Measurements from ENCODE around the gene SND1.
A peak's percentile ranks its signal among the peaks of the same experiment; 100 is the strongest.
"Not testable (repeated sequence)": the region's sequence is repeated elsewhere in the genome, so short reads cannot be mapped to it uniquely, and the experiment has no call there.

The SND1 gene

DNA sequence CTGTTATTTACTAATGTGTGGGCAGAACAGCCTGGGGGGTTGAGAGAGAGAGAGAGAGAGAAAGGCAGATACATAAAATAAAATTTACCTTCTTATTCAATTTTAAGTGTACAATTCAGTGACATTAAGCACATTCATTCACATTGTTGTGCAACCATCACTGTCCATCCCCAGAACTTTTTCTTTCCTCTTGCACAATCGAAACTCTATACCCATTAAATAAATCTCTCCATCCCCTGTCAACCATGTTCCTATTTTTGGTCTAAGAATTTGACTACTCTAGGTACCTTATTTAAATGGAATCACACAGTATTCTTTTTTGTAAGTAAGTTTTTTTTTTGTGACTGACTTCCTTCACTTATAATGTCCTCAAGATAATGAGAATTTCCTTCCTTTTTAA, 181.6 kb downstream of the SND1 start:
- H3K9me3 Mint-ChIP-seq = peaks cover 18% of the 10 kb centered on the region
- no peak overlapping the region for H3K27ac Mint-ChIP-seq
- no peak for DNase-seq
- no peak overlapping the region for H3K4me3 Mint-ChIP-seq
- H3K27me3 Mint-ChIP-seq = no peaks in the 10 kb centered on the region
- H3K36me3 Mint-ChIP-seq (ENCODE audit: low read depth) = peaks cover 83% of the 10 kb centered on the region
- peaks cover 3% of the 10 kb centered on the region for H3K4me1 Mint-ChIP-seq (ENCODE audit: low read depth)

- H3K27ac Mint-ChIP-seq = no peak overlapping the region
- peaks cover 18% of the 10 kb centered on the region for H3K9me3 Mint-ChIP-seq
- no peaks in the 10 kb centered on the region for H3K27me3 Mint-ChIP-seq
- peaks cover 3% of the 10 kb centered on the region for H3K4me1 Mint-ChIP-seq (ENCODE audit: low read depth)
- no peak for DNase-seq
- H3K36me3 Mint-ChIP-seq (ENCODE audit: low read depth) = peaks cover 82% of the 10 kb centered on the region
- H3K4me3 Mint-ChIP-seq = no peak overlapping the region
Measured at GRCh38 chr7:127835679-127836078, 183.7 kb downstream of the SND1 start.

DNA sequence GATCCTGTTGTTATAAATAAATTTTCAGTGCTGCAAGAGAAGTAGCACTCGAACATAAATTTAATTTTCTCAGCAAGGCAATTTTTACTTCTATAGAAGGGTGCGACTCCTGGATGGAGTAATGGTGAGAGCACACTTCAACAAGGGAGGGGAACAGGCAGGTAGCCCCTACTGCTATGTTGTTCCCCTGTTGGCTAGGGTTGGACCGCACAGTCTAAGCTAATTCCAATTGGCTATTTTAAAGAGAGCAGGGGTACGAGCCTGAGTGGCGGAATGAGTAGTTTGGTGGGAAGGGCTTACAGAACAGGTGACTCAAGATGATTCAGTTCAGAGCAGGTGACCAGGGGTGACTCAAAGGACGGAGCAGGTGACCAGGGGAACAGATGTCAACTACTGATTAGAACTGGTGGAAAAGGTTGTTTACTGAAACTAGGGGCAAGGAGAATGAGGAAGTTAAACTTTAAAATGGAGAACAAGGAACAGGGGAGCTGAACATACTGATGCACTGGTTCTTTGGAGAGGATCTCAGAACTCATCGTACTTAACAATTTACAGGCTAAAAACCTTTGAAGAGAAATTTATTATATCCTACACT, 185.9 kb downstream of the SND1 start:
- not testable (repeated sequence) for H3K27me3 Mint-ChIP-seq

GRCh38 chr7:127838816-127839415, 186.9 kb downstream of the SND1 start:
- peaks cover 80% of the 10 kb centered on the region for H3K36me3 Mint-ChIP-seq (ENCODE audit: low read depth)
- no peaks in the 10 kb centered on the region for H3K27me3 Mint-ChIP-seq
- no peak overlapping the region for H3K27ac Mint-ChIP-seq
- peaks cover 18% of the 10 kb centered on the region for H3K9me3 Mint-ChIP-seq
- no peak for DNase-seq
- H3K4me3 Mint-ChIP-seq = no peak overlapping the region
- H3K4me1 Mint-ChIP-seq (ENCODE audit: low read depth) = peaks cover 9% of the 10 kb centered on the region

More for the DNA sequence above, 185.9 kb downstream of the SND1 start:
- not testable (repeated sequence) for H3K4me1 Mint-ChIP-seq (ENCODE audit: low read depth); DNase-seq; H3K4me3 Mint-ChIP-seq
- Mint-ChIP-seq H3K9me3 (peaks cover 18% of the 10 kb centered on the region), H3K27ac (peak overlapping the region; percentile 12), H3K36me3 (ENCODE audit: low read depth) (peaks cover 78% of the 10 kb centered on the region)

- Mint-ChIP-seq H3K27me3 (no peaks in the 10 kb centered on the region), H3K9me3 (peaks cover 14% of the 10 kb centered on the region), H3K4me3 (no peak overlapping the region), H3K27ac (no peak overlapping the region), H3K36me3 (ENCODE audit: low read depth) (peaks cover 80% of the 10 kb centered on the region), H3K4me1 (ENCODE audit: low read depth) (peaks cover 9% of the 10 kb centered on the region)
- DNase-seq = no peak
Measured at GRCh38 chr7:127840226-127840951, 188.4 kb downstream of the SND1 start.

DNA sequence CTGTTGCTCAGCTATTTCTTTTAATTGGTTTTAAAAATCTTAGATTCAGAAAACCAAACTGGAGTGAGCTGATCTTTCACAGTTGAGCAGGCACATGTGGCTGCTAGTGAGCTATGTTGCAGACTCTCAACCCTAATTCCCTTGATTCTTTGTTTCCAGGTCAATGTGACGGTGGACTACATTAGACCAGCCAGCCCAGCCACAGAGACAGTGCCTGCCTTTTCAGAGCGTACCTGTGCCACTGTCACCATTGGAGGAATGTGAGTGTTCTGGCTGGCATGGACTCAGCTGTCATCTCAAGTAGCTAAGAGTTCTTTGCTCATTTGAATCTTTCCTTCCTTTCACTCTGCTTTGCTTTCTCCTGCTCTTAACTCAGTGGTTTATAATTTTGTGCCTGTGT, 192.2 kb downstream of the SND1 start:
- Mint-ChIP-seq H3K27ac (no peak overlapping the region), H3K27me3 (no peaks in the 10 kb centered on the region), H3K4me3 (no peak overlapping the region), H3K9me3 (no peaks in the 10 kb centered on the region), H3K36me3 (ENCODE audit: low read depth) (peaks cover 83% of the 10 kb centered on the region), H3K4me1 (ENCODE audit: low read depth) (peaks cover 19% of the 10 kb centered on the region)
- no peak for DNase-seq

GRCh38 chr7:127844707-127845331, 192.8 kb downstream of the SND1 start:
- Mint-ChIP-seq H3K9me3 (no peaks in the 10 kb centered on the region), H3K27ac (no peak overlapping the region), H3K4me1 (ENCODE audit: low read depth) (peaks cover 26% of the 10 kb centered on the region), H3K4me3 (no peak overlapping the region), H3K36me3 (ENCODE audit: low read depth) (peaks cover 88% of the 10 kb centered on the region), H3K27me3 (no peaks in the 10 kb centered on the region)
- no peak for DNase-seq

- DNase-seq = no peak
- H3K27ac Mint-ChIP-seq = no peak overlapping the region
- peaks cover 34% of the 10 kb centered on the region for H3K4me1 Mint-ChIP-seq (ENCODE audit: low read depth)
- H3K27me3 Mint-ChIP-seq = no peaks in the 10 kb centered on the region
- no peak overlapping the region for H3K4me3 Mint-ChIP-seq
- no peaks in the 10 kb centered on the region for H3K9me3 Mint-ChIP-seq
- peaks cover 89% of the 10 kb centered on the region for H3K36me3 Mint-ChIP-seq (ENCODE audit: low read depth)
Measured at GRCh38 chr7:127845522-127846214, 193.7 kb downstream of the SND1 start.

- Mint-ChIP-seq H3K27me3 (no peaks in the 10 kb centered on the region), H3K4me3 (no peak overlapping the region), H3K27ac (no peak overlapping the region), H3K4me1 (ENCODE audit: low read depth) (peaks cover 37% of the 10 kb centered on the region), H3K9me3 (no peaks in the 10 kb centered on the region), H3K36me3 (ENCODE audit: low read depth) (peaks cover 84% of the 10 kb centered on the region)
- DNase-seq = no peak
Measured at GRCh38 chr7:127847641-127848040, 195.6 kb downstream of the SND1 start.

DNA sequence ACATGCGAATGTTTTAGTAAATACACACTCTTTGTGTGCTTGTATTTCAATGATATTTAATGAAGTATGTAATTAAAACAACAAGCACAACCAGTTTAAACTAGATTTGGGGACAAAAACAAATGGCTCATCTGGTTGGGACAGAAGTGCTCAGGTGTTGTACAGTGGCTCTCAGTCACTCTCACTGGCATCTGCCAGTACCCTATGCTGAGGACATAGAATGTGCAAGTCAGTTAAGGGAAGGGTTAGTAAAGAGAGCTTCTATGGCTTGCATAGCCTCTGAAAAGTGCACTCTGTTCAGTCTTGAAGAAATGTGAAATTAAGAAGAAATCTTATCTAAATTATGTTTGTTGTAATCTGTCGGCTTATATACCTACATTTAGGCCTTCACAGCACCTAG, 196.2 kb downstream of the SND1 start:
- DNase-seq = no peak
- no peaks in the 10 kb centered on the region for H3K9me3 Mint-ChIP-seq
- H3K36me3 Mint-ChIP-seq (ENCODE audit: low read depth) = peaks cover 84% of the 10 kb centered on the region
- no peaks in the 10 kb centered on the region for H3K27me3 Mint-ChIP-seq
- no peak overlapping the region for H3K4me3 Mint-ChIP-seq
- H3K4me1 Mint-ChIP-seq (ENCODE audit: low read depth) = peaks cover 43% of the 10 kb centered on the region
- no peak overlapping the region for H3K27ac Mint-ChIP-seq

DNA sequence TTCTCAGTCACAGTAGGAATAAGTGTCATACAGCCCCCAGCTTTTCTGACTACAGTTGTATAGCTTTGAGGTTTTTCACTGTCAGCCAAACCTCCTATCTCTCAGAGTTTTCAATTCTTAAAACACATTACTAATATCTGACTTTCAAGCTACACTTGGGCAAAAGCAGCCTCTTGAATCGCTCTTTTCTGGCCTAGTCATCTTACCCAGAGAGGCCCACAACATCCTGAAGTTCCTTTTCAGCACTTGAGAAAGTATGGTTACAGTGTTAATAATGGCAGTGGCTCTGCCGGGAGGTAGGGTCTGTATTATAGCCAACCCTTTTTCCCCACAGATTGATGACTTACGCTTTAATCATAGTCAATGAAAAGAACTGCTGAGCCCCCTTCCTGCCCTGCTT, 198.2 kb downstream of the SND1 start:
- Mint-ChIP-seq H3K4me3 (no peak overlapping the region), H3K27me3 (no peaks in the 10 kb centered on the region), H3K4me1 (ENCODE audit: low read depth) (peaks cover 53% of the 10 kb centered on the region), H3K9me3 (no peaks in the 10 kb centered on the region), H3K36me3 (ENCODE audit: low read depth) (peaks cover 71% of the 10 kb centered on the region), H3K27ac (peak overlapping the region; percentile 90)
- no peak for DNase-seq

- Mint-ChIP-seq H3K9me3 (no peaks in the 10 kb centered on the region), H3K4me3 (no peak overlapping the region), H3K27ac (no peak overlapping the region), H3K36me3 (ENCODE audit: low read depth) (peaks cover 66% of the 10 kb centered on the region), H3K4me1 (ENCODE audit: low read depth) (peaks cover 76% of the 10 kb centered on the region), H3K27me3 (no peaks in the 10 kb centered on the region)
- no peak for DNase-seq
Measured at GRCh38 chr7:127854383-127854782, 202.4 kb downstream of the SND1 start.

GRCh38 chr7:127857464-127857841, 205.5 kb downstream of the SND1 start:
- no peak for DNase-seq
- Mint-ChIP-seq H3K36me3 (ENCODE audit: low read depth) (peaks cover 77% of the 10 kb centered on the region), H3K9me3 (no peaks in the 10 kb centered on the region), H3K4me1 (ENCODE audit: low read depth) (peaks cover 67% of the 10 kb centered on the region), H3K27ac (peak overlapping the region; percentile 69), H3K4me3 (no peak overlapping the region), H3K27me3 (no peaks in the 10 kb centered on the region)

DNA sequence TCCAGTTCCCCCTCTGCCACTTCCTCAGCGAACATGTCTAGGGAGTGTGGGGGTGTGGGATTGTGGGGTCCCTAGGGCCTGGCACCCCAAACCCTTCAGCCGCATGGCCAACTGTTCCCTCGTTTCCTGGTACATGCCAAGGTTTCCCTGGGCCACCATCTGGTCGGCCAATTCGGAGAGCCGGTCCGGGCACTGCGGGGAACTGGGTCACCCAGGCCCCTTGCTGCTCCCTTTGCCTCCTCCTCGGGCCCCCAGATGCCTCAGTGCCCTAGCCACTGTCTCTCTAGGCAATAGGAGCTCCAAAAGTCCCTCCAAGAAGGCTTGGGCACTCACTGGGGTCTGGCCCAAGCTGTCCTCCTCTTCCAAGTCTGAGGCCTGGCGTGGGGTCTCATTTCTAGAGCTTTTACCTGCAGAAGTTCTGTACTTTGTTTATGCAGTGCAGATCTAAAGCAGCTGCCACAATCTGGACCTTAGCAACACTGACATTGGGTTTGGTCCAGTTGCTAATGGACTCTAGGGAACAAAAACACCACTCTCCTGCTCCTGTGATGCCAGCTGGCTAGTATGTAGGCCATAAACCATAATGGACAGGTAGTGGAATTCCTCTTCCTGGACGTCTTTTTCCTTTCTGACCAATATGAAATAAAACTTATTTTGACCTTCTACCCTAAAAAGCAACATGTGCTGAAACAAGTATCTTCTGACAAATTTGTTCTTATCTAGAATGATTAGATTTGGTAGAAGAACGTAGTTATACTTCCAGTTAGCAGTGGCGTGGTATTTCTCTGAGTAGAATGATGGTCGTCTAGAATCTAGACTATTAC, 206.3 kb downstream of the SND1 start:
- Mint-ChIP-seq H3K36me3 (ENCODE audit: low read depth) (peaks cover 78% of the 10 kb centered on the region), H3K27me3 (no peaks in the 10 kb centered on the region), H3K9me3 (no peaks in the 10 kb centered on the region), H3K4me3 (no peak overlapping the region), H3K4me1 (ENCODE audit: low read depth) (peaks cover 61% of the 10 kb centered on the region), H3K27ac (peak overlapping the region; percentile 69)
- no peak for DNase-seq
